Measurements from ENCODE around the gene MAGI1.

DNA sequence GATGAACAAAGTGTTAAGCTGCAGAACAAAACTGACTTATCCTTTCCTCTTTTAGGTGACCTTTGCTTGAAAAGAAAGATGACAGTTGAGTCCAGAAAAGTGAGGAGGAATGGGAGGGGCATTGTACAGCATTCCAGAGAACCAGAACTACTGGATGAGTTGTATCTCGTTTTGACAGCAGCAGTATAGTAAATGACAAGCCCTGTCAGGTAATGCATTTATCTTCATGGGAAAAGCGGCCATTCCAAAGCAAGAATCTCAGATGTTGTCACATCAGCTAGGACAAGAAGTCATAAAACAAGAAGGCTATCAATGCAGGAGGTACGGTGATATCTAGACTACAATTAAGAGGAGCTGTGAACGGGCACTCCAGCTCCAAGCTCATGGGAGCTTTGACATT, 421.5 kb downstream of the MAGI1 start:
- TF ChIP-seq POLR2A (IDR thresholded peaks at IDR 0.05), result no peak
- TF ChIP-seq, protein P1, sequence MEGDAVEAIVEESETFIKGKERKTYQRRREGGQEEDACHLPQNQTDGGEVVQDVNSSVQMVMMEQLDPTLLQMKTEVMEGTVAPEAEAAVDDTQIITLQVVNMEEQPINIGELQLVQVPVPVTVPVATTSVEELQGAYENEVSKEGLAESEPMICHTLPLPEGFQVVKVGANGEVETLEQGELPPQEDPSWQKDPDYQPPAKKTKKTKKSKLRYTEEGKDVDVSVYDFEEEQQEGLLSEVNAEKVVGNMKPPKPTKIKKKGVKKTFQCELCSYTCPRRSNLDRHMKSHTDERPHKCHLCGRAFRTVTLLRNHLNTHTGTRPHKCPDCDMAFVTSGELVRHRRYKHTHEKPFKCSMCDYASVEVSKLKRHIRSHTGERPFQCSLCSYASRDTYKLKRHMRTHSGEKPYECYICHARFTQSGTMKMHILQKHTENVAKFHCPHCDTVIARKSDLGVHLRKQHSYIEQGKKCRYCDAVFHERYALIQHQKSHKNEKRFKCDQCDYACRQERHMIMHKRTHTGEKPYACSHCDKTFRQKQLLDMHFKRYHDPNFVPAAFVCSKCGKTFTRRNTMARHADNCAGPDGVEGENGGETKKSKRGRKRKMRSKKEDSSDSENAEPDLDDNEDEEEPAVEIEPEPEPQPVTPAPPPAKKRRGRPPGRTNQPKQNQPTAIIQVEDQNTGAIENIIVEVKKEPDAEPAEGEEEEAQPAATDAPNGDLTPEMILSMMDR (IDR thresholded peaks at IDR 0.05), result no peak

Data from breast epithelium (tissue), 3 donors.